MM.1S (cell line): ENCODE measurements around the gene CCDC47.

Experiments
- DNase-seq: peaks from one replicate; pipeline ENCODE4 v3.0.0-alpha.2; 2015
- H2AFZ ChIP-seq: fragments of 300-600 bp; sonication (generic); 2 replicates; pipeline ENCODE4 v1.6.0; 2016; ENCODE audit warnings: antibody characterized with exemption, low read length
- H3F3A ChIP-seq: fragments of 300-600 bp; sonication (generic); 2 replicates; pipeline ENCODE4 v1.6.1; 2016; ENCODE audit warnings: mild to moderate bottlenecking, antibody characterized with exemption, low read length, moderate library complexity, mixed read lengths; ENCODE audit not compliant: insufficient read depth
- H3K27ac ChIP-seq: fragments of 300-600 bp; sonication (generic); 2 replicates; pipeline ENCODE4 v1.5.1; 2016; ENCODE audit warnings: mild to moderate bottlenecking, low read length
- H3K27me3 ChIP-seq: fragments of 300-600 bp; sonication (generic); replicated peaks from 2 replicates; pipeline ENCODE4 v1.6.0; 2016; ENCODE audit warnings: low read length; ENCODE audit not compliant: insufficient read depth
- H3K36me3 ChIP-seq: fragments of 300-600 bp; sonication (generic); replicated peaks from 2 replicates; pipeline ENCODE4 v1.6.1; 2016; ENCODE audit warnings: mild to moderate bottlenecking, low read length, mixed read lengths; ENCODE audit not compliant: insufficient read depth
- H3K4me1 ChIP-seq: fragments of 300-600 bp; sonication (generic); 2 replicates; pipeline ENCODE4 v1.6.1; 2016; ENCODE audit warnings: low read length, mixed read lengths
- H3K4me2 ChIP-seq: fragments of 300-600 bp; sonication (generic); 2 replicates; pipeline ENCODE4 v1.6.0; 2016; ENCODE audit warnings: low read depth, low read length
- H3K4me3 ChIP-seq: fragments of 300-600 bp; sonication (generic); 2 replicates; pipeline ENCODE4 v1.5.1; 2016; ENCODE audit warnings: low read length, mixed read lengths
- H3K79me2 ChIP-seq: fragments of 300-600 bp; sonication (generic); 2 replicates; pipeline ENCODE4 v1.6.1; 2016; ENCODE audit warnings: mixed run types, low read length, mixed read lengths
- H3K9ac ChIP-seq: fragments of 300-600 bp; sonication (generic); 2 replicates; pipeline ENCODE4 v1.6.1; 2016; ENCODE audit warnings: low read length, mixed read lengths
- H3K9me2 ChIP-seq: fragments of 300-600 bp; sonication (generic); replicated peaks from 2 replicates; pipeline ENCODE4 v1.6.1; 2016; ENCODE audit warnings: mild to moderate bottlenecking, low read length, mixed read lengths; ENCODE audit not compliant: insufficient read depth
- H3K9me3 ChIP-seq: fragments of 300-600 bp; sonication (generic); replicated peaks from 2 replicates; pipeline ENCODE4 v1.6.1; 2016; ENCODE audit warnings: mild to moderate bottlenecking, low read length, mixed read lengths; ENCODE audit not compliant: insufficient read depth
- H4K20me1 ChIP-seq: fragments of 300-600 bp; sonication (generic); 2 replicates; pipeline ENCODE4 v1.6.1; 2016; ENCODE audit warnings: mild to moderate bottlenecking, low read length, moderate library complexity, mixed read lengths; ENCODE audit not compliant: insufficient read depth
- CTCF ChIP-seq: fragments of 300-600 bp; sonication (generic); IDR thresholded peaks from 2 replicates; pipeline ENCODE4 v1.5.1; 2016; ENCODE audit warnings: antibody characterized with exemption, low read length, mixed read lengths
- EZH2 ChIP-seq: fragments of 300-600 bp; sonication (generic); optimal IDR thresholded peaks from 2 replicates; pipeline ENCODE3; 2017; ENCODE audit warnings: low read depth, mild to moderate bottlenecking, antibody characterized with exemption, low read length, mixed read lengths
- EZH2phosphoT487 ChIP-seq: fragments of 300-600 bp; sonication (generic); IDR thresholded peaks from 2 replicates; pipeline ENCODE4 v1.6.1; 2018; ENCODE audit warnings: antibody characterized with exemption, low read length

Gene CCDC47

GRCh38 chr17:63773272-63774140 lies at the start of gene CCDC47:
Gene CCDC47 (minus strand): TSS chr17:63773597. CDS start chr17:63766175, 7,422 bp downstream.
- Histone ChIP-seq H3K27me3 (no peaks in the 10 kb centered on the region), H3F3A (peaks cover 14% of the 10 kb centered on the region), H3K36me3 (0 out of 2 replicates have a peak, but pooled peaks cover 3% of the 10 kb centered on the region), H3K9me2 (no peaks in the 10 kb centered on the region), H3K27ac (peak within 1 kb of the TSS; percentile 93), H3K9me3 (no peaks in the 10 kb centered on the region), H3K4me2 (peak within 1 kb of the TSS; percentile 63), H4K20me1 (0 out of 2 replicates have a peak, but pooled peaks cover 3% of the 10 kb centered on the region), H2AFZ (peak within 1 kb of the TSS; percentile 90), H3K4me1 (peaks cover 12% of the 10 kb centered on the region; the same call in 1 of the 2 replicates), H3K79me2 (peaks cover 92% of the 10 kb centered on the region), H3K9ac (peak within 1 kb of the TSS; percentile 87), H3K4me3 (peak within 1 kb of the TSS; percentile 93)
- peak; percentile 99 for DNase-seq
- TF ChIP-seq EZH2, result no peak
- TF ChIP-seq EZH2phosphoT487, result no peak
- no peak for TF ChIP-seq CTCF

GRCh38 chr17:63822537-63822936 lies 49.1 kb upstream of the CCDC47 start:
- Histone ChIP-seq H3K4me1 (peaks cover 6% of the 10 kb centered on the region; the same call in 1 of the 2 replicates), H3K4me2 (no peak overlapping the region), H3K4me3 (no peak overlapping the region), H3F3A (peaks cover 7% of the 10 kb centered on the region; the same call in 1 of the 2 replicates), H2AFZ (no peak overlapping the region), H3K9me2 (no peaks in the 10 kb centered on the region), H3K27me3 (no peaks in the 10 kb centered on the region), H3K36me3 (peaks cover 14% of the 10 kb centered on the region; the same call in 1 of the 2 replicates), H3K9ac (no peak overlapping the region), H3K27ac (no peak overlapping the region), H3K9me3 (no peaks in the 10 kb centered on the region), H4K20me1 (no peaks in the 10 kb centered on the region), H3K79me2 (peaks cover 49% of the 10 kb centered on the region)
- TF ChIP-seq EZH2 (no peak), EZH2phosphoT487 (no peak), CTCF (no peak)
- DNase-seq, result no peak

- no peaks in the 10 kb centered on the region for H3K9me2 ChIP-seq
- peaks cover 50% of the 10 kb centered on the region for H3K79me2 ChIP-seq
- H3K4me3 ChIP-seq, result no peak overlapping the region
- H2AFZ ChIP-seq, result no peak overlapping the region
- peaks cover 6% of the 10 kb centered on the region; the same call in 1 of the 2 replicates for H3K4me1 ChIP-seq
- peaks cover 20% of the 10 kb centered on the region; the same call in 1 of the 2 replicates for H3K36me3 ChIP-seq
- H4K20me1 ChIP-seq, result no peaks in the 10 kb centered on the region
- H3F3A ChIP-seq, result peaks cover 10% of the 10 kb centered on the region
- no peak overlapping the region for H3K4me2 ChIP-seq
- H3K9ac ChIP-seq, result no peak overlapping the region
- H3K27me3 ChIP-seq, result no peaks in the 10 kb centered on the region
- no peaks in the 10 kb centered on the region for H3K9me3 ChIP-seq
- no peak for DNase-seq
- H3K27ac ChIP-seq, result no peak overlapping the region
- TF ChIP-seq EZH2phosphoT487, result no peak
- TF ChIP-seq EZH2, result no peak
- no peak for TF ChIP-seq CTCF
These were observed 48.4 kb upstream of the CCDC47 start for GRCh38 chr17:63821804-63822203.
